ENCODE results near the gene DNAJC18. TPM values are rescaled to one million over a fixed set of nuclear protein-coding genes. Genes with fewer than 3 reads are reported as not detected.

DNAJC18 gene
- total and polyA plus RNA-seq, 4 donors = 2.2 to 10.7 (median 8.7) TPM

GRCh38 chr5:139378101-139378825 is 61.1 kb downstream of the DNAJC18 start:
- DNase-seq (no peak), ATAC-seq (ENCODE audit: insufficient read depth, low FRiP score) (no peak)
- Histone ChIP-seq H3K4me1 (ENCODE audit: control insufficient read depth in 5 of 5, insufficient read depth in 5 of 5, low read length in 5 of 5) (peaks cover 0 to 3% (median 0%) of the 10 kb centered on the region in 5 donors), H3K36me3 (ENCODE audit: control insufficient read depth in 4 of 4, insufficient read depth in 4 of 4, low read length in 4 of 4) (peaks cover 0 to 11% (median 5%) of the 10 kb centered on the region in 4 donors), H3K4me3 (no peak overlapping the region), H3K27me3 (ENCODE audit: control insufficient read depth in 3 of 3, insufficient read depth in 3 of 3, low read length in 2 of 3) (no peaks in the 10 kb centered on the region), H3K9ac (ENCODE audit: insufficient read depth in 1 of 2, low read length in 2 of 2) (no peak overlapping the region), H3K9me3 (ENCODE audit: control insufficient read depth in 4 of 4, insufficient read depth in 3 of 4, low read length in 3 of 4) (no peaks in the 10 kb centered on the region), H3K27ac (ENCODE audit: low read depth in 1 of 2, low read length in 1 of 2) (no peak overlapping the region)
- no peak for TF ChIP-seq CTCF (IDR thresholded peaks at IDR 0.05; ENCODE audit: control extremely low read depth, extremely low read depth)
- 72 to 74% methylated on average over 47 of the region's 47 CpGs for WGBS, 2 donors

GRCh38 chr5:139377226-139377625 is 62.1 kb downstream of the DNAJC18 start:
- H3K4me1 ChIP-seq (ENCODE audit: control insufficient read depth in 5 of 5, insufficient read depth in 5 of 5, low read length in 5 of 5) = peaks cover 0 to 3% (median 0%) of the 10 kb centered on the region in 5 donors
- no peak for ATAC-seq (ENCODE audit: insufficient read depth, low FRiP score)
- H3K9me3 ChIP-seq (ENCODE audit: control insufficient read depth in 4 of 4, insufficient read depth in 3 of 4, low read length in 3 of 4) = no peaks in the 10 kb centered on the region
- 86 to 95% methylated on average over 3 of the region's 3 CpGs for WGBS, 2 donors
- H3K36me3 ChIP-seq (ENCODE audit: control insufficient read depth in 4 of 4, insufficient read depth in 4 of 4, low read length in 4 of 4) = peaks cover 0 to 12% (median 6%) of the 10 kb centered on the region in 4 donors
- no peak overlapping the region for H3K9ac ChIP-seq (ENCODE audit: insufficient read depth in 1 of 2, low read length in 2 of 2)
- no peak for DNase-seq
- TF ChIP-seq CTCF (IDR thresholded peaks at IDR 0.05; ENCODE audit: control extremely low read depth, extremely low read depth) = no peak
- H3K27me3 ChIP-seq (ENCODE audit: control insufficient read depth in 3 of 3, insufficient read depth in 3 of 3, low read length in 2 of 3) = no peaks in the 10 kb centered on the region
- no peak overlapping the region for H3K4me3 ChIP-seq
- no peak overlapping the region for H3K27ac ChIP-seq (ENCODE audit: low read depth in 1 of 2, low read length in 1 of 2)

GRCh38 chr5:139376364-139376763 is 63.0 kb downstream of the DNAJC18 start:
- Histone ChIP-seq H3K4me1 (ENCODE audit: control insufficient read depth in 5 of 5, insufficient read depth in 5 of 5, low read length in 5 of 5) (peaks cover 0 to 3% (median 0%) of the 10 kb centered on the region in 5 donors), H3K36me3 (ENCODE audit: control insufficient read depth in 4 of 4, insufficient read depth in 4 of 4, low read length in 4 of 4) (peaks cover 3 to 17% (median 7%) of the 10 kb centered on the region in 4 donors), H3K4me3 (no peak overlapping the region), H3K9me3 (ENCODE audit: control insufficient read depth in 4 of 4, insufficient read depth in 3 of 4, low read length in 3 of 4) (no peaks in the 10 kb centered on the region), H3K27ac (ENCODE audit: low read depth in 1 of 2, low read length in 1 of 2) (no peak overlapping the region), H3K27me3 (ENCODE audit: control insufficient read depth in 3 of 3, insufficient read depth in 3 of 3, low read length in 2 of 3) (no peaks in the 10 kb centered on the region), H3K9ac (ENCODE audit: insufficient read depth in 1 of 2, low read length in 2 of 2) (no peak overlapping the region)
- 82 to 93% methylated on average over 7 of the region's 7 CpGs for WGBS, 2 donors
- ATAC-seq (ENCODE audit: insufficient read depth, low FRiP score) (no peak), DNase-seq (no peak)
- TF ChIP-seq CTCF (IDR thresholded peaks at IDR 0.05; ENCODE audit: control extremely low read depth, extremely low read depth) = no peak
